ENCODE data around the gene RNF10. TPM values are rescaled to one million over a fixed set of nuclear protein-coding genes. Genes with fewer than 3 reads are reported as not detected.
"Not testable (repeated sequence)": the region's sequence is repeated elsewhere in the genome, so short reads cannot be mapped to it uniquely, and the experiment has no call there.

RNF10 gene
- total RNA-seq (44.8 TPM), polyA plus RNA-seq (165 TPM)
- long read RNA-seq, donor 1 = 0 reads
- long read RNA-seq, donor 2 = 0 reads
- long read RNA-seq, donor 3, transcript RNF10-201 (17 exons, 3,825 nt) = major isoform, 14 of 118 reads
- long read RNA-seq, donor 3, partial matches to known transcripts = 30 of 118 reads
- long read RNA-seq, donor 3, other reads (novel, unspliced or antisense) = 70 of 118 reads
- long read RNA-seq, donor 4, transcript RNF10-201 (17 exons, 3,825 nt) = major isoform, 6 of 6 reads
- long read RNA-seq, donor 4, partial matches to known transcripts = 0 of 6 reads
- long read RNA-seq, donor 4, other reads (novel, unspliced or antisense) = 0 of 6 reads
- long read RNA-seq, donor 5, transcript RNF10-201 (17 exons, 3,825 nt) = major isoform, 14 of 34 reads
- long read RNA-seq, donor 5, partial matches to known transcripts = 14 of 34 reads
- long read RNA-seq, donor 5, other reads (novel, unspliced or antisense) = 0 of 34 reads
- long read RNA-seq, donor 6, transcript RNF10-201 (17 exons, 3,825 nt) = major isoform, 9 of 10 reads
- long read RNA-seq, donor 6, partial matches to known transcripts = 0 of 10 reads
- long read RNA-seq, donor 6, other reads (novel, unspliced or antisense) = 0 of 10 reads
- long read RNA-seq, donor 7, transcript RNF10-201 (17 exons, 3,825 nt) = major isoform, 13 of 16 reads
- long read RNA-seq, donor 7, partial matches to known transcripts = 0 of 16 reads
- long read RNA-seq, donor 7, other reads (novel, unspliced or antisense) = 0 of 16 reads
- long read RNA-seq, donor 8, partial matches to known transcripts = 0 of 8 reads
- long read RNA-seq, donor 8, other reads (novel, unspliced or antisense) = 0 of 8 reads
- long read RNA-seq, donor 9, transcript RNF10-201 (17 exons, 3,825 nt) = major isoform, 7 of 7 reads
- long read RNA-seq, donor 9, partial matches to known transcripts = 0 of 7 reads
- long read RNA-seq, donor 9, other reads (novel, unspliced or antisense) = 0 of 7 reads
- long read RNA-seq, donor 10, partial matches to known transcripts = 0 of 4 reads
- long read RNA-seq, donor 10, other reads (novel, unspliced or antisense) = 0 of 4 reads

DNA sequence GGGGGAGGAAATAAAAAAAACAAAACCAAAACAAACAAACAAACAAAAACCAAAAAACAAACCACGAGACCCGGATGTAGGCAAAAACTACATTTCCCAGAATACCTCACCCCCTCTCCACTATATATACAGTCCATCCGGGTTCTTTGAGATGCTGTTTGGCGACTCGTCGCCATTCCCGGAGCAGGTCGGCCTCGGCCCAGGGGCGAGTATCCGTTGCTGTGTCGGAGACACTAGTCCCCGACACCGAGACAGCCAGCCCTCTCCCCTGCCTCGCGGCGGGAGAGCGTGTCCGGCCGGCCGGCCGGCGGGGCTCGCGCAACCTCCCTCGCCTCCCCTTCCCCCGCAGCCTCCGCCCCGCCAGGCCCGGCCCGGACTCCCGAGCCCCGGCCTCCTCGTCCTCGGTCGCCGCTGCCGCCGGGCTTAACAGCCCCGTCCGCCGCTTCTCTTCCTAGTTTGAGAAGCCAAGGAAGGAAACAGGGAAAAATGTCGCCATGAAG is at the start of gene RNF10:
Gene RNF10, plus strand, starts transcription at position 154 of the 500 bp plus-strand sequence. CDS start 456 bp downstream, outside the sequence.
- Histone ChIP-seq H3K9me3 (ENCODE audit: control insufficient read depth in 2 of 2, insufficient read depth in 1 of 2, low read length in 1 of 2) (no peaks in the 10 kb centered on the region), H3K27me3 (ENCODE audit: control insufficient read depth in 2 of 2, insufficient read depth in 1 of 2, low read length in 1 of 2) (no peaks in the 10 kb centered on the region), H3K4me3 (ENCODE audit: low read length in 2 of 2) (peak within 1 kb of the TSS; percentile 91 to 96), H3K4me1 (ENCODE audit: control insufficient read depth in 2 of 2, insufficient read depth in 2 of 2, low read length in 2 of 2) (peaks cover 31 to 56% of the 10 kb centered on the region in 2 donors), H3K36me3 (ENCODE audit: control insufficient read depth in 2 of 2, insufficient read depth in 2 of 2, low read length in 1 of 2) (peaks cover 7 to 25% of the 10 kb centered on the region in 2 donors), H3K27ac (ENCODE audit: low read depth in 1 of 2, low read length in 1 of 2) (peak within 1 kb of the TSS; percentile 68 to 86)
- peak; percentile 77 to 96 (median 90) for DNase-seq (ENCODE audit: low read depth in 6 of 9, low spot score in 9 of 9)
- WGBS = under 1% methylated on average over 43 of the region's 43 CpGs

DNA sequence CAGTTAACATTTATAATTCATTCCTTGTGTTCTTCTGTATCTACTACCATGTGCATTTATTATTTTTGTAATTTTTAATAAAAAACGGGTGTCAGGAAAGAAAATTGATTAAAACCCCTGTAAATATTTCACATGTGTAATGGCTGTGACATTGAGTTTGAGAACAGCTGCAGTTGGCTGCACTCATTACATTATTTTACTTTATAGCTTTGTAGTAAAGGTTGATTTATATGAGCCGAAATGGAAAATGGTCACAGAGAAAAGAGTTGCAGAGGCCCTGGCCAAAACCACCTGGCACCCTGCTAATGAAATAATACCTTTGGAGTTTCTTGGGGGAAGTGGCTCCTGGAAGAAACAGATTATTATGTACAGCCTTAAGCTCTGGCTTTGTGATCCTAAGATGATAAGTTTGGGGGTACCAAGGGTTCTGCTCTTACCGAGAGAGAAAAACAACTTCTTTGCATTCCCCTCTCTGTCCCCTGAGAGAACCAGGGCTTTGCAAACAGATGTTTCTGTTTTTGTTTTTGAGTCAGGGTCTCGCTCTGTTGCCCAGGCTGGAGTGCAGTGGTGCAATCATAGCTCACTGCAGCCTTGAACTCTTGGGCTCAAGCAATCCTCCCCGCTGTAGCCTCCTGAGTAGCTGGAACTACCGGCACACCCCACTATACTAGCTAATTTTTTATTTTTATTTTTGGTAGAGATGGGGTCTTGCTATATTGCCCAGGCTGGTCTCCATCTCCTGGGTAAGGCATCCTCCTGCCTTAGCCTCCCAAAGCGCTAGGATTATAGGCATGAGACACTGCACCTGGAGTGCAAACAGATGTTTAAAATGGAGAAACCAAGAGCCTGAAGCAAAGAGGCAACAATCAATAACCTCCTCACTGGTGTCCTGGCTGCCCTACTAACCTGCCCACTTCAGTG is 47.9 kb upstream of the RNF10 start:
- Histone ChIP-seq H3K27ac (ENCODE audit: low read depth in 1 of 2, low read length in 1 of 2) (no peak overlapping the region), H3K9me3 (ENCODE audit: control insufficient read depth in 2 of 2, insufficient read depth in 1 of 2, low read length in 1 of 2) (no peaks in the 10 kb centered on the region), H3K27me3 (ENCODE audit: control insufficient read depth in 2 of 2, insufficient read depth in 1 of 2, low read length in 1 of 2) (no peaks in the 10 kb centered on the region), H3K4me1 (ENCODE audit: control insufficient read depth in 2 of 2, insufficient read depth in 2 of 2, low read length in 2 of 2) (no peaks in the 10 kb centered on the region), H3K4me3 (ENCODE audit: low read length in 2 of 2) (no peak overlapping the region), H3K36me3 (ENCODE audit: control insufficient read depth in 2 of 2, insufficient read depth in 2 of 2, low read length in 1 of 2) (peaks cover 0 to 2% of the 10 kb centered on the region in 2 donors)
- WGBS = 96% methylated on average over 7 of the region's 7 CpGs
- no peak for DNase-seq (ENCODE audit: low read depth in 6 of 9, low spot score in 9 of 9)

DNA sequence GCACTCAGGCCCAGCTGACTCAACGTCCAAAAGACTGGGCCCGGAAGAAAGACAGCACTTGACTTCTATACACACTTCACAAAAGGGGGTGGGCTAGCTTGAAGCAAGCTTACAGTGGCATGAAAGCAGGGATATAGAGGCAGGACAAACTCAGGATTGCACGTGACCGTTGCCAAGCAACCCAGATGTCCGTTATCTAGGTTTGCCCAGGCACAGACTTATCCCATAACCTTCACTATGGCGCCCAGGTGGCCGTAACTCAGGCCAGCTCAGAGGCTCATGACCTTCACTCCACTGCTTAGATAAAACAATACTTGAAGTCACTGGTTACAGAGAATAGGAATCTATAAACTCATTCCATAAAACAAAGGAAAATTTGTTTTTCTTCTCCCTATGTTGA is 46.6 kb upstream of the RNF10 start:
- not testable (repeated sequence) for H3K9me3 ChIP-seq (ENCODE audit: control insufficient read depth in 2 of 2, insufficient read depth in 1 of 2, low read length in 1 of 2); DNase-seq (ENCODE audit: low read depth in 6 of 9, low spot score in 9 of 9)
- 97% methylated on average over 7 of the region's 7 CpGs for WGBS

DNA sequence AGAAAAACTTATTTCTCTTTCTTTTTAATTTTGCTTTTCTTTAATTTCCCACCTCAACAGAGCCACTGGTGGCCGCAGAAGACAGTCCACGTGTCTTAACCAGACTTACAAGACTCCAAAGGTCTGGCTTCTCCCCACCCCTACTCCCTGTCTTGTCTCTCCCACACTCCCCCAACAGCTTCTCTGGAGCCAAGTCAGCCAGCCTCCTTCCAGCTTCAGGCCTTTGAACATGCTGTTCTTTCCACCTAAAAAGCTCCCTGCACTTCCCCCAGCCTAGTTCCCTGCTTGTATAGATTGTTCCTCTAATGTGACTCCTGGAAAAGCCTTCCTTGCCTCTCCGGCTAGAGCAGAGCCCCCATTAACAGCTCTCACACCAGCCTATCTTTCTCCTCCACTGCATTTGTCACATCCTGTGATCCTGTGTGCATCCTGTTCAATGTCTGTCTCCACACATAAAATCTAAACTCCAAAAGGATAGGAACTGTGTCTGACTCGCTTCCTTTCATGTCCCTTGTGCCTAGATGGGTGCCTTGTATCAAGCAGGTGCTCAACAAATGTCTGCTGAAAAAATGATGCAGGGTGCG is 46.0 kb upstream of the RNF10 start:
- Histone ChIP-seq H3K27ac (ENCODE audit: low read depth in 1 of 2, low read length in 1 of 2) (no peak overlapping the region), H3K36me3 (ENCODE audit: control insufficient read depth in 2 of 2, insufficient read depth in 2 of 2, low read length in 1 of 2) (no peaks in the 10 kb centered on the region), H3K4me3 (ENCODE audit: low read length in 2 of 2) (no peak overlapping the region), H3K4me1 (ENCODE audit: control insufficient read depth in 2 of 2, insufficient read depth in 2 of 2, low read length in 2 of 2) (no peaks in the 10 kb centered on the region), H3K27me3 (ENCODE audit: control insufficient read depth in 2 of 2, insufficient read depth in 1 of 2, low read length in 1 of 2) (no peaks in the 10 kb centered on the region), H3K9me3 (ENCODE audit: control insufficient read depth in 2 of 2, insufficient read depth in 1 of 2, low read length in 1 of 2) (no peaks in the 10 kb centered on the region)
- no peak for DNase-seq (ENCODE audit: low read depth in 6 of 9, low spot score in 9 of 9)
- WGBS = 77% methylated on average over 5 of the region's 5 CpGs

More for the DNA sequence above, 46.6 kb upstream of the RNF10 start:
- not testable (repeated sequence) for H3K27me3 ChIP-seq (ENCODE audit: control insufficient read depth in 2 of 2, insufficient read depth in 1 of 2, low read length in 1 of 2); H3K4me3 ChIP-seq (ENCODE audit: low read length in 2 of 2); H3K27ac ChIP-seq (ENCODE audit: low read depth in 1 of 2, low read length in 1 of 2); H3K36me3 ChIP-seq (ENCODE audit: control insufficient read depth in 2 of 2, insufficient read depth in 2 of 2, low read length in 1 of 2); H3K4me1 ChIP-seq (ENCODE audit: control insufficient read depth in 2 of 2, insufficient read depth in 2 of 2, low read length in 2 of 2)

DNA sequence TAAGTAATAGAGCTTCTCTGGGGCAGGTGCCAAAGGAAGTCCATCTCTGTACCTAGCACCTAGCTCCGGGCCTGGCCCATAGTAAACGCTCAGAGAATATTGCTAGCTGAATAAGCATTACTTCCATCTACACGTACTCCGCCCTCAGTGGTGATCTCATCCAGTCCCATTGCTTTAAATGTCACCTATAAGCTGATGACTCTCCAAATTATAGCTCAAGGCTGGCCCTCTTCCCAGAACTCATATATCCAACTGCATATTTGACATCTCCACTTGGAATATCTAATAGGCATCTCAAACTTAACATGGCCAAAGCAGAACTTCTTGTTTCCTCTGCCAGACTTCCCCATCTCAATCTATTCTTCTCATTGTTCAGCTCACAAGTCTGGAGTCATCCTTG is 45.1 kb upstream of the RNF10 start:
- Histone ChIP-seq H3K27me3 (ENCODE audit: control insufficient read depth in 2 of 2, insufficient read depth in 1 of 2, low read length in 1 of 2) (no peaks in the 10 kb centered on the region), H3K4me1 (ENCODE audit: control insufficient read depth in 2 of 2, insufficient read depth in 2 of 2, low read length in 2 of 2) (no peaks in the 10 kb centered on the region), H3K4me3 (ENCODE audit: low read length in 2 of 2) (no peak overlapping the region), H3K27ac (ENCODE audit: low read depth in 1 of 2, low read length in 1 of 2) (no peak overlapping the region), H3K9me3 (ENCODE audit: control insufficient read depth in 2 of 2, insufficient read depth in 1 of 2, low read length in 1 of 2) (no peaks in the 10 kb centered on the region), H3K36me3 (ENCODE audit: control insufficient read depth in 2 of 2, insufficient read depth in 2 of 2, low read length in 1 of 2) (no peaks in the 10 kb centered on the region)
- no peak for DNase-seq (ENCODE audit: low read depth in 6 of 9, low spot score in 9 of 9)
- WGBS = 98% methylated on average over 4 of the region's 4 CpGs

DNA sequence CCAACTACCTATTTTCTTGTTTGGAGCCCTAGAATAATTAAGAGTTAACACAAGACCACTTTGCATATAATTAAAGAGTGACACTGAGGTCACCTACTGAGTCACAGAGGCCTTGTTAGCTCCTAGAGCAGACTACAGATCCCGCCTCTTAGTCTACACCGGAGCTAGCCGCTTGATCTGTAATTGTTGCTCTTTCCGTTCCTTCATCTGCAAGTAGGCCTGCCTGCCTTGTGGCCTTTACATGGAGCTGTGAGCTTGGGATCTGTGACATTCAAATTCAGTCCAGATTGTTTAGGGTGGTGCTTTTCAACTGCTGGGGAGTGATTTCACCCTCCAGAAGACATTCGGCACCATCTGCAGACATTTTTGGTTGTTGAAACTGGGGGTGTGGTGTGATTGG is 43.8 kb upstream of the RNF10 start:
- DNase-seq (ENCODE audit: low read depth in 6 of 9, low spot score in 9 of 9) = no peak
- Histone ChIP-seq H3K36me3 (ENCODE audit: control insufficient read depth in 2 of 2, insufficient read depth in 2 of 2, low read length in 1 of 2) (no peaks in the 10 kb centered on the region), H3K27ac (ENCODE audit: low read depth in 1 of 2, low read length in 1 of 2) (no peak overlapping the region), H3K9me3 (ENCODE audit: control insufficient read depth in 2 of 2, insufficient read depth in 1 of 2, low read length in 1 of 2) (no peaks in the 10 kb centered on the region), H3K27me3 (ENCODE audit: control insufficient read depth in 2 of 2, insufficient read depth in 1 of 2, low read length in 1 of 2) (no peaks in the 10 kb centered on the region), H3K4me3 (ENCODE audit: low read length in 2 of 2) (no peak overlapping the region), H3K4me1 (ENCODE audit: control insufficient read depth in 2 of 2, insufficient read depth in 2 of 2, low read length in 2 of 2) (peaks cover 0 to 5% of the 10 kb centered on the region in 2 donors)
- WGBS = 98% methylated on average over 5 of the region's 5 CpGs

DNA sequence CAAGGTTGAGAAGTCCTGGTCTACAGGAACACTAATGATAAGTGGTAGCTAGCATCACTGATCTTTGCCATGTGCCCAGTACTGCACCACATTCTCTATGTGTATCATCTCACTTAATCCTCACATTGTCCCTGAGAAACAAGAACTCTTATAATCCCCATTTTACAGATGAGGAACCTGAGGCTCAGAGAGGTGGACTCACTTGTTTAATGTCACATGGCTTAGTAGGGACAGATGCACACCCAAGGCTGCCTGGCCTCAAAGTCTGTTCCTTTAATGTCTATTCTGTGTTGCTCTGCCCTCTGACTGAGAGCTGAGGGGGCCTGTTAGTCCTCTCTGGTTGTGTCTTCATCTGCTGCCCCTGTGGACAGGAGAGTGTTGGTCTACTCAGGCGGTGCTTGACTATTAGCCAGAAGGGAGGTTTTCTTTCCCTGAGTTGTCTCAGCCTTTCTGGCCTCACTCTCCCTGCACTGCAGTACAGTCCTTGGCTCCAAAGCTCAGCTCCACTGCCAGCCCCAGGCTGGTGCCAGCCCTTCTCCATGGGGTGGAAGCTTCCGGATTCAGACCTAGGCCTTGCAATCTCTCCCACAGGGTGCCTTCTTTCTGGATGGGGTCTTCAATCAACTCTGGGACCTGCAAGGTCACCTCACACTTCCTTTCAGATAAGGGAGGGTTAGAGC is 43.2 kb upstream of the RNF10 start:
- DNase-seq (ENCODE audit: low read depth in 6 of 9, low spot score in 9 of 9) = no peak
- no peak overlapping the region for H3K27ac ChIP-seq (ENCODE audit: low read depth in 1 of 2, low read length in 1 of 2)
- H3K9me3 ChIP-seq (ENCODE audit: control insufficient read depth in 2 of 2, insufficient read depth in 1 of 2, low read length in 1 of 2) = no peaks in the 10 kb centered on the region
- no peak overlapping the region for H3K4me3 ChIP-seq (ENCODE audit: low read length in 2 of 2)
- 100% methylated on average over 2 of the region's 2 CpGs for WGBS
- H3K4me1 ChIP-seq (ENCODE audit: control insufficient read depth in 2 of 2, insufficient read depth in 2 of 2, low read length in 2 of 2) = peaks cover 0 to 6% of the 10 kb centered on the region in 2 donors
- no peaks in the 10 kb centered on the region for H3K27me3 ChIP-seq (ENCODE audit: control insufficient read depth in 2 of 2, insufficient read depth in 1 of 2, low read length in 1 of 2)
- no peaks in the 10 kb centered on the region for H3K36me3 ChIP-seq (ENCODE audit: control insufficient read depth in 2 of 2, insufficient read depth in 2 of 2, low read length in 1 of 2)

Measured in thymus (tissue), 14 donors.